ENCODE data around the gene NR0B1. TPM values are rescaled to one million over a fixed set of nuclear protein-coding genes. Genes with fewer than 3 reads are reported as not detected.

Gene NR0B1
- total RNA-seq, 1 experiment from 2014 or later: not detected

DNA sequence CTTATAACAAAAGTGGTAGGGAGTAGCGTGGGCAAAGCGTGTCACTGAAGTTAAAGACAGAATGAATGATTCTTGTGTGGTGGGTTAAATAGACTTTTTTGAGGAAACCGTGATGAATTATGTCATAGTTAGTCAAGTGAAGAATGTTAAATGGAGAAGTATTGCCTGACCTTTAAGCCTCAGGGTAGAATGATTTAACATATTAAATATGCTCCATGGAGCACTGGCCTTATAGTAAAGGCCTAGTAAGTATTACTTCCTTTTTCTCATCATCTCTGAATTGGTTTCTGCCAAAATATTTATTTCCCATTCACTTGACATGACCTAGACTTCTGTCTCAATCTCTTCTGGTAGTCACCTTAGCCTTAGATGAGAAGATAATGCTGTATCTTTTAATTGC is 38.6 kb downstream of the NR0B1 start:
- POLR2A ChIA-PET: no interaction called here

More for the DNA sequence above, 38.6 kb downstream of the NR0B1 start:
- H3K4me1 ChIP-seq (ENCODE audit: control insufficient read depth in 1 of 2, insufficient read depth in 2 of 2, low read length in 2 of 2): no peaks in the 10 kb centered on the region
- TF ChIP-seq TCF7L2 (IDR thresholded peaks at IDR 0.05; ENCODE audit: borderline replicate concordance, extremely low read depth, insufficient read depth, insufficient read length) (no peak), ZFX (IDR thresholded peaks at IDR 0.05) (no peak), SIN3A (IDR thresholded peaks at IDR 0.05; ENCODE audit: low read depth) (no peak), POLR2A (IDR thresholded peaks at IDR 0.05; ENCODE audit: borderline replicate concordance, extremely low read depth, insufficient read depth, insufficient read length) (no peak), SP1 (IDR thresholded peaks at IDR 0.05; ENCODE audit: low read depth) (no peak), POLR2AphosphoS5 (IDR thresholded peaks at IDR 0.05; ENCODE audit: low read depth, low read length) (no peak), CBX3 (IDR thresholded peaks at IDR 0.05; ENCODE audit: low read depth) (no peak), JUND (IDR thresholded peaks at IDR 0.05) (no peak), RAD21 (IDR thresholded peaks at IDR 0.05; ENCODE audit: low read depth) (no peak), EZH2phosphoT487 (IDR thresholded peaks at IDR 0.05; ENCODE audit: borderline replicate concordance) (no peak), ZNF274 (IDR thresholded peaks at IDR 0.05; ENCODE audit: low read depth, low read length) (no peak), EGR1 (IDR thresholded peaks at IDR 0.05; ENCODE audit: low read depth) (no peak), CEBPB (IDR thresholded peaks at IDR 0.05; ENCODE audit: low read depth) (no peak)
- TF ChIP-seq, protein P1, sequence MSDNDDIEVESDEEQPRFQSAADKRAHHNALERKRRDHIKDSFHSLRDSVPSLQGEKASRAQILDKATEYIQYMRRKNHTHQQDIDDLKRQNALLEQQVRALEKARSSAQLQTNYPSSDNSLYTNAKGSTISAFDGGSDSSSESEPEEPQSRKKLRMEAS (IDR thresholded peaks at IDR 0.05): no peak
- TF ChIP-seq, protein P2, sequence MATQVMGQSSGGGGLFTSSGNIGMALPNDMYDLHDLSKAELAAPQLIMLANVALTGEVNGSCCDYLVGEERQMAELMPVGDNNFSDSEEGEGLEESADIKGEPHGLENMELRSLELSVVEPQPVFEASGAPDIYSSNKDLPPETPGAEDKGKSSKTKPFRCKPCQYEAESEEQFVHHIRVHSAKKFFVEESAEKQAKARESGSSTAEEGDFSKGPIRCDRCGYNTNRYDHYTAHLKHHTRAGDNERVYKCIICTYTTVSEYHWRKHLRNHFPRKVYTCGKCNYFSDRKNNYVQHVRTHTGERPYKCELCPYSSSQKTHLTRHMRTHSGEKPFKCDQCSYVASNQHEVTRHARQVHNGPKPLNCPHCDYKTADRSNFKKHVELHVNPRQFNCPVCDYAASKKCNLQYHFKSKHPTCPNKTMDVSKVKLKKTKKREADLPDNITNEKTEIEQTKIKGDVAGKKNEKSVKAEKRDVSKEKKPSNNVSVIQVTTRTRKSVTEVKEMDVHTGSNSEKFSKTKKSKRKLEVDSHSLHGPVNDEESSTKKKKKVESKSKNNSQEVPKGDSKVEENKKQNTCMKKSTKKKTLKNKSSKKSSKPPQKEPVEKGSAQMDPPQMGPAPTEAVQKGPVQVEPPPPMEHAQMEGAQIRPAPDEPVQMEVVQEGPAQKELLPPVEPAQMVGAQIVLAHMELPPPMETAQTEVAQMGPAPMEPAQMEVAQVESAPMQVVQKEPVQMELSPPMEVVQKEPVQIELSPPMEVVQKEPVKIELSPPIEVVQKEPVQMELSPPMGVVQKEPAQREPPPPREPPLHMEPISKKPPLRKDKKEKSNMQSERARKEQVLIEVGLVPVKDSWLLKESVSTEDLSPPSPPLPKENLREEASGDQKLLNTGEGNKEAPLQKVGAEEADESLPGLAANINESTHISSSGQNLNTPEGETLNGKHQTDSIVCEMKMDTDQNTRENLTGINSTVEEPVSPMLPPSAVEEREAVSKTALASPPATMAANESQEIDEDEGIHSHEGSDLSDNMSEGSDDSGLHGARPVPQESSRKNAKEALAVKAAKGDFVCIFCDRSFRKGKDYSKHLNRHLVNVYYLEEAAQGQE (IDR thresholded peaks at IDR 0.05; ENCODE audit: low read depth): no peak
- TF ChIP-seq, protein P3, sequence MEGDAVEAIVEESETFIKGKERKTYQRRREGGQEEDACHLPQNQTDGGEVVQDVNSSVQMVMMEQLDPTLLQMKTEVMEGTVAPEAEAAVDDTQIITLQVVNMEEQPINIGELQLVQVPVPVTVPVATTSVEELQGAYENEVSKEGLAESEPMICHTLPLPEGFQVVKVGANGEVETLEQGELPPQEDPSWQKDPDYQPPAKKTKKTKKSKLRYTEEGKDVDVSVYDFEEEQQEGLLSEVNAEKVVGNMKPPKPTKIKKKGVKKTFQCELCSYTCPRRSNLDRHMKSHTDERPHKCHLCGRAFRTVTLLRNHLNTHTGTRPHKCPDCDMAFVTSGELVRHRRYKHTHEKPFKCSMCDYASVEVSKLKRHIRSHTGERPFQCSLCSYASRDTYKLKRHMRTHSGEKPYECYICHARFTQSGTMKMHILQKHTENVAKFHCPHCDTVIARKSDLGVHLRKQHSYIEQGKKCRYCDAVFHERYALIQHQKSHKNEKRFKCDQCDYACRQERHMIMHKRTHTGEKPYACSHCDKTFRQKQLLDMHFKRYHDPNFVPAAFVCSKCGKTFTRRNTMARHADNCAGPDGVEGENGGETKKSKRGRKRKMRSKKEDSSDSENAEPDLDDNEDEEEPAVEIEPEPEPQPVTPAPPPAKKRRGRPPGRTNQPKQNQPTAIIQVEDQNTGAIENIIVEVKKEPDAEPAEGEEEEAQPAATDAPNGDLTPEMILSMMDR (IDR thresholded peaks at IDR 0.05 in 2 of 3, conservative IDR thresholded peaks at IDR 0.05 in 1 of 3; ENCODE audit: borderline replicate concordance in 1 of 3, insufficient read depth in 1 of 3, low read depth in 2 of 3, low read length in 2 of 3): no peak
- TF ChIP-seq, protein P4, sequence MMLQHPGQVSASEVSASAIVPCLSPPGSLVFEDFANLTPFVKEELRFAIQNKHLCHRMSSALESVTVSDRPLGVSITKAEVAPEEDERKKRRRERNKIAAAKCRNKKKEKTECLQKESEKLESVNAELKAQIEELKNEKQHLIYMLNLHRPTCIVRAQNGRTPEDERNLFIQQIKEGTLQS (IDR thresholded peaks at IDR 0.05): no peak
- H3K4me2 ChIP-seq (ENCODE audit: low read length): no peak overlapping the region
- ATAC-seq (no peak), DNase-seq (ENCODE audit: low read depth, low spot score) (no peak)
- H3K9me3 ChIP-seq (ENCODE audit: control insufficient read depth in 1 of 2, insufficient read depth in 1 of 2, low read depth in 1 of 2, low read length in 2 of 2): no peaks in the 10 kb centered on the region
- H3K27me3 ChIP-seq (ENCODE audit: insufficient read depth, low read length): no peaks in the 10 kb centered on the region
- no TSS peak for BruUV-seq (replicated peaks)
- no peak overlapping the region for H3K4me3 ChIP-seq (replicated peaks in 1 of 2; ENCODE audit: low read depth in 1 of 2, low read length in 2 of 2)
- intact Hi-C loops (cut with micrococcal nuclease): no loop called here
- no peak overlapping the region for H3K9ac ChIP-seq (ENCODE audit: low read length)
- no peaks in the 10 kb centered on the region for H4K20me1 ChIP-seq (ENCODE audit: insufficient read depth)
- H3K9me2 ChIP-seq (ENCODE audit: insufficient read depth): no peaks in the 10 kb centered on the region
- H3K27ac ChIP-seq (ENCODE audit: low read depth, low read length): no peak overlapping the region
- ChIA-PET RAD21 (ENCODE audit: low non-redundant PET in 1 of 2, low total read pairs in 2 of 2, uncharacterized antibody in 2 of 2, unreplicated experiment in 2 of 2) (no interaction called here), CTCF (no interaction called here)
- no peak overlapping the region for H2AFZ ChIP-seq (ENCODE audit: low read depth, low read length, poor library complexity, severe bottlenecking)
- H3K79me2 ChIP-seq (ENCODE audit: insufficient read depth, low read length): no peaks in the 10 kb centered on the region
- no peaks in the 10 kb centered on the region for H3K36me3 ChIP-seq (ENCODE audit: control insufficient read depth in 1 of 2, insufficient read depth in 2 of 2, low read length in 2 of 2)
